Astrocyte of the spinal cord (primary cell): ENCODE measurements around the gene DNAJC5G.

Experiments used
- DNase-seq: peaks from one replicate; pipeline ENCODE4 v3.0.0; 2011; ENCODE audit warnings: low read depth, low spot score
- H3K4me3 ChIP-seq: 2 replicates; pipeline ENCODE4 v1.5.1; 2011; ENCODE audit warnings: low read depth, mild to moderate bottlenecking, low read length, moderate library complexity
- in situ Hi-C: cut with HindIII; loops from 2 replicates; pipeline ENCODE4 v1.10.0; 2017; ENCODE audit warnings: low sequenced_read_pairs
- TF ChIP-seq, protein P1 (sequence below): IDR thresholded peaks from 2 replicates; pipeline ENCODE4 v1.5.1; 2012; ENCODE audit warnings: low read depth, mild to moderate bottlenecking, low read length, inconsistent platforms

The DNAJC5G gene

DNA sequence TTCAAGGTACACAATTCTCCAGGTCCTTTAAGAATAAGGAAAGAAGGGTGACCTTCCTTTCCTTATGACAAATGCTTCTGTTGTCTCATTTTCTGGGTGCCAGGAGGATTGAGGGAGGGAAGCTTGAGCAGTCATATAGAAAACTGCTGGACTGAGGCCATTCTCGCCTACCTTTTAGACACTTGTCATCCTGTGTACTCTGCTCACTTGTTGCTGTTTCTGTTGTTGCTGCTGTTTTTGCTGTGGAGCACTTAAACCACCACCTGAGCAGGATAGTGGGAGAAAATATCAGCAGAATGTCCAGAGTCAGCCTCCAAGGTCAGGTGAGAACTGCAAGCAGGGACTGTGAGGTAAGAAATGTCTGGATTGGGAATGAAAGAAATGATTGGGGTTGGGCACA lies 2.8 kb downstream of the DNAJC5G start:
- H3K4me3 ChIP-seq, result no peak overlapping the region
- in situ Hi-C loops, result no loop called here
- TF ChIP-seq, protein P1, sequence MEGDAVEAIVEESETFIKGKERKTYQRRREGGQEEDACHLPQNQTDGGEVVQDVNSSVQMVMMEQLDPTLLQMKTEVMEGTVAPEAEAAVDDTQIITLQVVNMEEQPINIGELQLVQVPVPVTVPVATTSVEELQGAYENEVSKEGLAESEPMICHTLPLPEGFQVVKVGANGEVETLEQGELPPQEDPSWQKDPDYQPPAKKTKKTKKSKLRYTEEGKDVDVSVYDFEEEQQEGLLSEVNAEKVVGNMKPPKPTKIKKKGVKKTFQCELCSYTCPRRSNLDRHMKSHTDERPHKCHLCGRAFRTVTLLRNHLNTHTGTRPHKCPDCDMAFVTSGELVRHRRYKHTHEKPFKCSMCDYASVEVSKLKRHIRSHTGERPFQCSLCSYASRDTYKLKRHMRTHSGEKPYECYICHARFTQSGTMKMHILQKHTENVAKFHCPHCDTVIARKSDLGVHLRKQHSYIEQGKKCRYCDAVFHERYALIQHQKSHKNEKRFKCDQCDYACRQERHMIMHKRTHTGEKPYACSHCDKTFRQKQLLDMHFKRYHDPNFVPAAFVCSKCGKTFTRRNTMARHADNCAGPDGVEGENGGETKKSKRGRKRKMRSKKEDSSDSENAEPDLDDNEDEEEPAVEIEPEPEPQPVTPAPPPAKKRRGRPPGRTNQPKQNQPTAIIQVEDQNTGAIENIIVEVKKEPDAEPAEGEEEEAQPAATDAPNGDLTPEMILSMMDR, result no peak
- no peak for DNase-seq

DNA sequence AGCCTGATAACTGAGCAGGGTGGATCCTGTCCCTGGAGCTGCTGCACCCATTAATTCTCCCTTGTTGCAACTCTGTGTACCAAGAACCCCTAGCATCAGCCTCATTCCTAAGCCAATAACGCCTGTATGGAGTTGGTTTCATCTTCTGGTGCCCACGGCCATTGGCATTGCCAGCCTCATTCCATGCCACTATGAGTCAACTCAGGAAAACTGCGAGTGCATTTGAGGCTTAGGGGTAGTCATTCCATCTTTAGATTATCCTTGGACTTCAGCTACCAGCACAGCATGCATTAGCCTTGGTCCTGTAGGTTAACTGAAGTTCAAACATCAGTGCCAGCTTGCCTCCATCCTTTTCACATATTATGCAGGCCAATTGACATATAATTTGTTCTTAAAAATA lies 5.6 kb downstream of the DNAJC5G start:
- TF ChIP-seq, protein P1, result no peak
- no peak overlapping the region for H3K4me3 ChIP-seq
- in situ Hi-C loops, result no loop called here
- DNase-seq, result no peak

DNA sequence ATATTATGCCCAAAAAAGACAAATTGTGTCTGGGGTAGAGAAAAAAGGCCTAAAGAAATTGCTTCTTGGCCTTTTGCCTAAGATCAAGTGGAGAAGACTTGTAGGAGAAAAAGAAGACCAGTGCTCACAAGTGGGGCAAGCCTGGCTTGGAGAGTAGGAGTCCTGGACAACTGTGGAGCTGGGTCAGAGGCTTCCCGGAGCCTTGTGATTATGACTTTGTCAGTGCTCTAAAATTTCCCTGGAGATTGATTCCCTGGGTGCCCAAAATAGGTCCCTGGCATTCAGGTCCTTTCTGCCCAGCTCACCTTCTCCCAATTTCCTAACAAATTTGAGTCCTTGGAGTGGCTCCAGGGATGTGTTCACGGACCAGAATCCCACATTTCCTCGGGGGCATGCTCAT lies 6.2 kb downstream of the DNAJC5G start:
- DNase-seq, result no peak
- TF ChIP-seq, protein P1, result no peak
- no peak overlapping the region for H3K4me3 ChIP-seq
- in situ Hi-C loops, result no loop called here

DNA sequence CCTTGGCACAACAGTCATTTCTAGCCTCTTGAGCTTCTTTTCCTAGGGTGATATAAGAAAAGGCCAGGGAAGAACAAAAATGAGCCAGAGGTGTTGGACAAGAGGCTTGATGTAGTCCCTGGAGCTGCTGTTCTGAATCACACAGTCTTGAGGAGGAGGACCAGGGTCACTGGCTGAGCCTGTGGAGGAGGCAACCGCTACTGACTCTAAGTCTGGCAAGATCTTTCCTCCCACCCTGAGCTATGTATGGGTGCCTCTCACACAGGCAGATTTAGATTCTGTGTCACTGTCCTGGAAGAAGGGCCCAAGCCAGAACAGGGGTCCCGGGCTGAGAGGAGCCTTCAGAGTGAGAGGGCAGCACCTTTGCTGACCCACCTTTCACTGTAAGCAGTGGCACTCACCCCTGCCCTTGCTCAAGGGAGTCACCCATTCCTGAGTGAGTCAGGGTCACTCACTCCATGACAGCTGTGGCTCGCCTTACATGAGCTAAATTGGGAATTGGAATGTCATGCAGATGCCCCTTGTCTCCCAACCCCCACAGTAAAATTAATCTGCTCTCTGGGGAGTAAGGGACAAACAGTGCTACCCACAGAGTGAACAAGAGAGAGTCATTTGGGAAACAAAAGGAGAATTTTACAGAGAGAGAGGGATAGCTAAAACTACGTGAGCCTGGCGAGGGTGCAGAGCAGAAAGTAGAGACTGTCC lies 6.8 kb downstream of the DNAJC5G start, which contains the start of gene TRIM54:
TSS of gene TRIM54 (plus strand) at position 575 of the 705 bp plus-strand sequence. CDS start 303 bp downstream, outside the sequence.
- DNase-seq, result no peak
- in situ Hi-C loops, result no loop called here
- H3K4me3 ChIP-seq, result no peak within 1 kb of the TSS
- TF ChIP-seq, protein P1, result no peak

DNA sequence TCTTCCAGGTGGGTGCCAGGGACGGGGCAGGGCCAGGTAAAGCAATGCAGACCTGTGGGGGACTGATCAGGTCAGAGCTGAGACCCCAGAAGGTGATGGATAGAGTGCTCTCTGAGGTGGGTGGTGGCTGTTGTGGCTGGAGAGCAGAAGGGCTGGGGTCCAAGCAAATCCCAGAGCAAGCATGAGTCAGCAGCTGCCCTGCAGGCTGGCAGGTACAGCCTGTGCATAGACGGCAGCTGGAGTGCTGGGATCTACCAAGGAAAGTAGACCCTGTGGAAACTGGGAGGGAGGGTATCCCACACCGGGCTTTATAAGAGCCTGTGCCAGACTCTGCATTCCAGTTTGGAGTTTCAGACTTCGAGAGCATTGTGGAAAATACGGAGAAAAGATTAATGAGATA lies 7.7 kb downstream of the DNAJC5G start:
- DNase-seq, result no peak
- in situ Hi-C loops, result no loop called here

DNA sequence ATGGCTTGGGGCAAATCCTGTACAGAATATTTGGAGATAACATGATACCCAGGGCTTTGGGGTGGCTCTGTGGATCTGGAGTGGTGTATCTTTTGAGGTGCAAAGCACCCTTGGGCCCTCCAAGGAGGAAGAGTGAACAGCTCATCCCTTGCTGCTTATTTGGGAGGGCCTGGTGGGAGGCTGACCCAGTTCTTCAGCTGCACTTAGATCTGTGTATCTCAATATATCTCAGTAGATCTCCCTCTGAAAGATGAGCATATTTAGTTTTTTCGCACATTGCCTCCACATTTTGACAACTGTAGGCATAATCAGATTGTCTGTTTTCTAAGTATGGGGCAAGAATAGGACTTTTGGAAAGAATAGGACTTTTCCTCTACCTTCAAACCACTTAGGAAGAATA lies 9.8 kb downstream of the DNAJC5G start:
- DNase-seq, result no peak
- TF ChIP-seq, protein P1, result no peak
- no peak overlapping the region for H3K4me3 ChIP-seq
- in situ Hi-C loops, result no loop called here

More for the DNA sequence above, 7.7 kb downstream of the DNAJC5G start:
- TF ChIP-seq, protein P1, result no peak
- H3K4me3 ChIP-seq, result no peak overlapping the region
